Keratinocyte (primary cell): ENCODE measurements around the gene LILRB5. TPM values are rescaled to one million over a fixed set of nuclear protein-coding genes. Genes with fewer than 3 reads are reported as not detected.
"Not testable (repeated sequence)": the region's sequence is repeated elsewhere in the genome, so short reads cannot be mapped to it uniquely, and the experiment has no call there.

ENCODE experiments used
- DNase-seq: peaks from one replicate; pipeline ENCODE4 v3.0.0-alpha.2; 2011; ENCODE audit warnings: low read depth, missing footprints, low spot score
- FAIRE-seq: peaks from 2 replicates; lab custom pipeline; 2011; peaks lifted over from hg19 to GRCh38; lab: Jason Lieb, UNC
- H2AFZ ChIP-seq: 2 replicates; pipeline ENCODE4 v1.6.0; 2012; ENCODE audit warnings: low read length, control low read depth, inconsistent platforms; ENCODE audit not compliant: control insufficient read depth
- H3K27ac ChIP-seq: 2 replicates; pipeline ENCODE4 v1.5.1; 2011; ENCODE audit warnings: low read length; ENCODE audit not compliant: control insufficient read depth, insufficient read depth
- H3K27me3 ChIP-seq: 3 replicates; pipeline ENCODE4 v1.6.0; 2011; ENCODE audit warnings: low read length; ENCODE audit not compliant: control insufficient read depth, insufficient read depth; ENCODE audit errors: extremely low read depth
- H3K36me3 ChIP-seq, 2 experiments: 2 replicates in 1 of 2; 3 replicates in 1 of 2; pipeline ENCODE4 v1.5.1; 2011; ENCODE audit warnings: low read length in 2 of 2, mild to moderate bottlenecking in 1 of 2; ENCODE audit not compliant: control insufficient read depth in 2 of 2, insufficient read depth in 2 of 2; ENCODE audit errors: extremely low read depth in 1 of 2
- H3K4me1 ChIP-seq: 3 replicates; pipeline ENCODE4 v1.5.1; 2011; ENCODE audit warnings: low read length; ENCODE audit not compliant: control insufficient read depth, insufficient read depth; ENCODE audit errors: extremely low read depth
- H3K4me2 ChIP-seq: 3 replicates; pipeline ENCODE4 v1.6.0; 2011; ENCODE audit warnings: low read depth, low read length; ENCODE audit not compliant: control insufficient read depth, insufficient read depth; ENCODE audit errors: extremely low read depth
- H3K4me3 ChIP-seq, 3 experiments: fragments of 200-600 bp in 1 of 3; sonication (generic) in 1 of 3; 2 replicates in 2 of 3; 3 replicates in 1 of 3; pipeline ENCODE4 v1.5.1; 2011 to 2016; ENCODE audit warnings: low read length in 3 of 3, mild to moderate bottlenecking in 3 of 3, control low read depth in 2 of 3, inconsistent platforms in 1 of 3, low read depth in 1 of 3, mixed read lengths in 1 of 3, mixed run types in 1 of 3, moderate library complexity in 1 of 3; ENCODE audit not compliant: control insufficient read depth in 2 of 3, insufficient read depth in 2 of 3; ENCODE audit errors: extremely low read depth in 1 of 3
- H3K79me2 ChIP-seq: 2 replicates; pipeline ENCODE4 v1.6.0; 2012; ENCODE audit warnings: low read length; ENCODE audit not compliant: control insufficient read depth, insufficient read depth
- H3K9ac ChIP-seq: 3 replicates; pipeline ENCODE4 v1.6.0; 2011; ENCODE audit warnings: low read length; ENCODE audit not compliant: control insufficient read depth, insufficient read depth; ENCODE audit errors: extremely low read depth
- H3K9me1 ChIP-seq: 3 replicates; pipeline ENCODE4 v1.6.0; 2011; ENCODE audit warnings: low read length; ENCODE audit not compliant: control insufficient read depth, insufficient read depth; ENCODE audit errors: extremely low read depth
- H3K9me3 ChIP-seq: 2 replicates; pipeline ENCODE4 v1.5.1; 2012; ENCODE audit warnings: low read depth, low read length; ENCODE audit not compliant: control insufficient read depth
- H4K20me1 ChIP-seq: 3 replicates; pipeline ENCODE4 v1.6.0; 2011; ENCODE audit warnings: low read length; ENCODE audit not compliant: control insufficient read depth, insufficient read depth; ENCODE audit errors: extremely low read depth
- CTCF ChIP-seq, 3 experiments: IDR thresholded peaks in 1 of 3; conservative IDR thresholded peaks in 1 of 3; optimal IDR thresholded peaks in 1 of 3; 2 replicates in 2 of 3; 3 replicates in 1 of 3; pipeline versions ENCODE3 to v1.5.1; 2011; ENCODE audit warnings: low read length in 3 of 3, mild to moderate bottlenecking in 3 of 3, moderate library complexity in 2 of 3, control low read depth in 1 of 3, inconsistent platforms in 1 of 3; ENCODE audit not compliant: insufficient read depth in 2 of 3; ENCODE audit errors: extremely low read depth in 1 of 3
- EZH2 ChIP-seq: IDR thresholded peaks from one replicate; pipeline ENCODE4 v1.6.1; 2012; ENCODE audit warnings: inconsistent platforms, mild to moderate bottlenecking, low read length, moderate library complexity
- dilution Hi-C: fragments of 300-500 bp; cut with MboI; formaldehyde crosslinking; loops from one replicate; pipeline ENCODE4 v1.7.0; 2020; ENCODE audit warnings: low sequenced_read_pairs; ENCODE audit not compliant: extremely low pct_ligation_motif_present
- polyA plus RNA-seq, 5 experiments: library from polyadenylated mRNA; depleted of rRNA in 3 of 5; stranded (reverse) in 3 of 5; stranded (forward) in 1 of 5; unstranded in 1 of 5; fragments of >200 nt; gene quantifications; 1 replicate in 1 of 5; 2 replicates in 3 of 5; 3 replicates in 1 of 5; pipeline versions ENCODE4 v1.2.1 to v1.2.3, GENCODE V29; 2011 to 2012; ENCODE audit warnings: missing spikeins in 2 of 5, low read depth in 1 of 5, low replicate concordance in 1 of 5

Gene LILRB5
- polyA plus RNA-seq, 1 donor (not counting 4 experiments of a cell fraction or from before 2014, with no cell fraction given) = not detected

- H3K27ac ChIP-seq = no peak overlapping the region
- H3K9ac ChIP-seq = no peak overlapping the region
- H2AFZ ChIP-seq = no peak overlapping the region
- no peaks in the 10 kb centered on the region for H3K27me3 ChIP-seq
- no peaks in the 10 kb centered on the region for H3K4me1 ChIP-seq
- no peak for DNase-seq
- H4K20me1 ChIP-seq = no peaks in the 10 kb centered on the region
- H3K4me2 ChIP-seq = no peak overlapping the region
- H3K9me1 ChIP-seq = no peaks in the 10 kb centered on the region
- no peaks in the 10 kb centered on the region for H3K9me3 ChIP-seq
- H3K79me2 ChIP-seq = no peaks in the 10 kb centered on the region
- H3K36me3 ChIP-seq = no peaks in the 10 kb centered on the region
- dilution Hi-C loops = no loop called here
- no peak overlapping the region for H3K4me3 ChIP-seq
- TF ChIP-seq CTCF (optimal IDR thresholded peaks at IDR 0.05 in 1 of 3, IDR thresholded peaks at IDR 0.05 in 1 of 3, conservative IDR thresholded peaks at IDR 0.05 in 1 of 3; ENCODE audit: extremely low read depth in 1 of 3, insufficient read depth in 2 of 3, low read length in 3 of 3) = no peak
- TF ChIP-seq EZH2 = no peak
- FAIRE-seq = no peak
These were observed 9.8 kb downstream of the LILRB5 start for GRCh38 chr19:54247106-54247930.

GRCh38 chr19:54245936-54246335 lies 11.1 kb downstream of the LILRB5 start:
- no peak for FAIRE-seq
- dilution Hi-C loops = no loop called here
- H3K36me3 ChIP-seq = no peaks in the 10 kb centered on the region
- H3K4me3 ChIP-seq = no peak overlapping the region
- H3K27me3 ChIP-seq = no peaks in the 10 kb centered on the region
- H3K9me3 ChIP-seq = no peaks in the 10 kb centered on the region
- TF ChIP-seq EZH2 (no peak), CTCF (optimal IDR thresholded peaks at IDR 0.05 in 1 of 3, IDR thresholded peaks at IDR 0.05 in 1 of 3, conservative IDR thresholded peaks at IDR 0.05 in 1 of 3; ENCODE audit: extremely low read depth in 1 of 3, insufficient read depth in 2 of 3, low read length in 3 of 3) (no peak)
- H3K4me2 ChIP-seq = no peak overlapping the region
- H3K9ac ChIP-seq = no peak overlapping the region
- no peaks in the 10 kb centered on the region for H3K4me1 ChIP-seq
- no peak overlapping the region for H3K27ac ChIP-seq
- no peaks in the 10 kb centered on the region for H4K20me1 ChIP-seq
- no peaks in the 10 kb centered on the region for H3K79me2 ChIP-seq
- no peak for DNase-seq
- no peak overlapping the region for H2AFZ ChIP-seq
- no peaks in the 10 kb centered on the region for H3K9me1 ChIP-seq

GRCh38 chr19:54243809-54244208 lies 13.3 kb downstream of the LILRB5 start:
- H3K9me3 ChIP-seq, H3K4me2 ChIP-seq, H3K27ac ChIP-seq, H3K36me3 ChIP-seq, H3K4me1 ChIP-seq, dilution Hi-C loops, H3K4me3 ChIP-seq, H3K79me2 ChIP-seq, H3K27me3 ChIP-seq, H3K9ac ChIP-seq, H3K9me1 ChIP-seq, H2AFZ ChIP-seq, H4K20me1 ChIP-seq, DNase-seq, FAIRE-seq: not testable (repeated sequence)

GRCh38 chr19:54242646-54243045 lies 14.4 kb downstream of the LILRB5 start, which contains the start of gene LILRA6:
LILRA6 (minus strand) TSS chr19:54242790.
- FAIRE-seq, H3K27me3 ChIP-seq, H3K36me3 ChIP-seq, H3K4me1 ChIP-seq, H2AFZ ChIP-seq, H3K4me2 ChIP-seq, H3K9ac ChIP-seq, DNase-seq, H3K9me1 ChIP-seq, H3K27ac ChIP-seq, H3K79me2 ChIP-seq, H3K4me3 ChIP-seq, H3K9me3 ChIP-seq, H4K20me1 ChIP-seq, dilution Hi-C loops: not testable (repeated sequence)
